AG09319 (cell line): Measurements from ENCODE around the gene PCSK6.

Source experiments
- DNase-seq: peaks from one replicate; pipeline ENCODE4 v3.0.0-alpha.2; 2010; ENCODE audit warnings: low read depth; ENCODE audit errors: extremely low read depth
- TF ChIP-seq, protein P1 (sequence below): IDR thresholded peaks from 2 replicates; pipeline ENCODE4 v1.5.1; 2011; ENCODE audit warnings: low read depth, mild to moderate bottlenecking, inconsistent platforms, low read length, moderate library complexity

PCSK6 gene

DNA sequence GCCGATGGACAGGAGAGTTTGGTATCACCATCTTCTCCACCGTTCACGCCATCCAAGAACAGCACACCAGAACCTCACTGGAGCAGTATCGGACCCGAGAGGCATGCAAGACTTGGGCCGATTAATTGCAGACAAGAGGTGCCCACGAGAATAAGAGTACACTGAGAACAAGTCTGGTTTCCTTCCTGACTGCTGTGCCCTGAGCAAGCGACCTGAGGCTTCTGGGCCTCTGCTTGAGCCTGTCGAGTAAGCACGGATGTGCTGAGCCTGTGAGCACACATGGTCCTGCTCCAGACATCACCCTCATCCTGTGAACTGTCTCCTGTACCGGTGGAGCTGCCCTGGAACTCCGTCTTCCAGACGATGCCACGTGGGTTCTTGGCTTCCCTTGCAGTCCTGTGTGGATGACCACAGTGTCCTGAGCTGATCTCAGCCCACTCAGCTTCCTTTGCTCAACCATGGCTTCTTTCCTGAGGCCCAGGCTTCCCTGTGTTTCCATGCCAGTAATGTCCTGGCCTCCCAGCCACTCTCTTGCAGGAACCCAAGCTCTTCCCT lies 160.1 kb downstream of the PCSK6 start:
- DNase-seq: no peak
- TF ChIP-seq, protein P1, sequence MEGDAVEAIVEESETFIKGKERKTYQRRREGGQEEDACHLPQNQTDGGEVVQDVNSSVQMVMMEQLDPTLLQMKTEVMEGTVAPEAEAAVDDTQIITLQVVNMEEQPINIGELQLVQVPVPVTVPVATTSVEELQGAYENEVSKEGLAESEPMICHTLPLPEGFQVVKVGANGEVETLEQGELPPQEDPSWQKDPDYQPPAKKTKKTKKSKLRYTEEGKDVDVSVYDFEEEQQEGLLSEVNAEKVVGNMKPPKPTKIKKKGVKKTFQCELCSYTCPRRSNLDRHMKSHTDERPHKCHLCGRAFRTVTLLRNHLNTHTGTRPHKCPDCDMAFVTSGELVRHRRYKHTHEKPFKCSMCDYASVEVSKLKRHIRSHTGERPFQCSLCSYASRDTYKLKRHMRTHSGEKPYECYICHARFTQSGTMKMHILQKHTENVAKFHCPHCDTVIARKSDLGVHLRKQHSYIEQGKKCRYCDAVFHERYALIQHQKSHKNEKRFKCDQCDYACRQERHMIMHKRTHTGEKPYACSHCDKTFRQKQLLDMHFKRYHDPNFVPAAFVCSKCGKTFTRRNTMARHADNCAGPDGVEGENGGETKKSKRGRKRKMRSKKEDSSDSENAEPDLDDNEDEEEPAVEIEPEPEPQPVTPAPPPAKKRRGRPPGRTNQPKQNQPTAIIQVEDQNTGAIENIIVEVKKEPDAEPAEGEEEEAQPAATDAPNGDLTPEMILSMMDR: no peak

DNA sequence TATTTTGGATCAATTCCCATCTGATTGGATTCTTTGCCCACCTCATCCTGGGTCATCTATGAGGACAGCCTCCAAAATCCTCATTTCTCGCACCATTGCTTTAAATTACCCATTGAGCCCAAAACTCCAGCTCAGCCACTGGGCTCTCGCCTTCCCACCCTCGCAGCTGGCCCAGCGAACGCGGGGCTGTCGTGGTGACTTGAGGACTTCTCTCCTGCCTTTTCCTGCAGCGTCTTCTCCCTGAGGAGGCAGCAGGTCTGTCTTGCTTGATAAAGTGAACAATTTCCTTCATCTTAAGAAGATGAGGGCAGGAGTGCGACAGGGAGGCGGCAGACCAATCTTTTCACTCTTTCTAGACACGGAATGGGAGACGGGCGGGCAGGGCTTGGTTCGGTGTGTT lies 161.5 kb downstream of the PCSK6 start:
- TF ChIP-seq, protein P1: no peak
- DNase-seq: no peak

DNA sequence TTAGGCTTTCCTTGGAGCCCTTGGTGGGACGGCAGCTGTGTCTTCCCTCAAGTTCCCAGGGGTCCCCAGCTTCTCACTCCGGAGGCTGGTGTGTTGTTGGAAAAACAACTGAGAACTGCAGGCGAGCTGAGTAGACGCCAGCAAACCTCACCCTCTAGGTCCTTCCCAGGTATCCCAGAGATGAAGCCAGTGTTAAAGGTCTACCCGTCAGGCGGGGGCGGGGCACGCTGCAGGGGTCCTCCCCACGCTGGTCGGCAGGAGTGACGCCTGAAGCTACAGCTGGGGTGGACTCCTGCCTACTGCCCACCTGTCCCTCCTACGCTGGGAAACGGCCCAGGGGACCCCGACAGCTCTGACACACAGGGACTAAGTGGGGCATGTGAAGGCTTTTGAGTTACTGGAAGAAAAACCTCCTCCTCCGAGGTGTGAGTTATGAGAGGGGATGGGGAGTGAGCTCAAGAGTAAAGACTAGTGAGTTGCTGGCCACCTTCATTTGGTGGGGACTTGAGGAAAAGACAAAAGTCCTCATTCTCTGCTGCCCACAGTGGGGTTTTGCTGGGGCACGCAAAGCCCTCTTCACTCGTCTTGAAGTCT lies 162.3 kb downstream of the PCSK6 start:
- DNase-seq: no peak

GRCh38 chr15:101326462-101327146 lies 162.9 kb downstream of the PCSK6 start:
- DNase-seq: no peak
- TF ChIP-seq, protein P1: no peak

More for the DNA sequence above, 162.3 kb downstream of the PCSK6 start:
- TF ChIP-seq, protein P1: no peak

- TF ChIP-seq, protein P1: no peak
- no peak for DNase-seq
Observed at GRCh38 chr15:101326026-101326315, 163.5 kb downstream of the PCSK6 start.

DNA sequence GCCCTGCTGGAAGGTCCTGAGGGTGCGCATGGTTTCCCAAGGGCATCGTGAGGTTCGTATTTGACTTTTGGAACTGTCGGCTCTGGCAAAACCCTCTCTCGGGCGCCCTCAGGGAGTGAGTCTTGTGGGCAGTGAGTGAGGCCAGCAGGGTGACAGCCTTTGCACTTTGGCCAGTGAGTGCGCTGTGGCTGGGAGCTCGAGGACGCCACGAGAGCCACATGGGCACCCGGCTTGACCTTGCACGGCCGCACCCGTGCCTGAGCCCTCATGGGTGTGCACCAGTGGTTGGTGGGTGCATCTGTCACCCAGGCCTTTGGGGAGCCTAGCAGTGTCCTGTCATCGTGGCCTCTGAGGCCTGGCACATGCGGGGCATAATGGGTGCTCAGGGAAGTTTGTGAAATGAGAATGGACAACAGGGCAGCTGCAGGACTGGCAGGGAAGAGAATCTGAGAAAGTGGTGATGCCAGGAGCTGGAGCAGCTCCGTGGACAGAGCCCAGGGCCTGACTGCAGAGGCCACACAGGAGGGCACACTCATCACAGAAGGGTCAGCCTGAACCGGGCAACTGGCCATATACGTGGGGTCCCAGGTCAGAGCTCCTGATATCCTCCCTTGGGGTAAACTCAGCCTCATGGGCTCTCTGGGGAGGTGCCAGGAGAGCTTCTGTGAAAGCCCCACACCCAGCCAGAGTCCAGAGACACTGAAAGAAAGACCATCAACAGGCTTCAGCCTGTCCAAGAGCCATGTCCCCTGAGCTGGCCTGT lies 164.1 kb downstream of the PCSK6 start:
- TF ChIP-seq, protein P1: no peak

DNA sequence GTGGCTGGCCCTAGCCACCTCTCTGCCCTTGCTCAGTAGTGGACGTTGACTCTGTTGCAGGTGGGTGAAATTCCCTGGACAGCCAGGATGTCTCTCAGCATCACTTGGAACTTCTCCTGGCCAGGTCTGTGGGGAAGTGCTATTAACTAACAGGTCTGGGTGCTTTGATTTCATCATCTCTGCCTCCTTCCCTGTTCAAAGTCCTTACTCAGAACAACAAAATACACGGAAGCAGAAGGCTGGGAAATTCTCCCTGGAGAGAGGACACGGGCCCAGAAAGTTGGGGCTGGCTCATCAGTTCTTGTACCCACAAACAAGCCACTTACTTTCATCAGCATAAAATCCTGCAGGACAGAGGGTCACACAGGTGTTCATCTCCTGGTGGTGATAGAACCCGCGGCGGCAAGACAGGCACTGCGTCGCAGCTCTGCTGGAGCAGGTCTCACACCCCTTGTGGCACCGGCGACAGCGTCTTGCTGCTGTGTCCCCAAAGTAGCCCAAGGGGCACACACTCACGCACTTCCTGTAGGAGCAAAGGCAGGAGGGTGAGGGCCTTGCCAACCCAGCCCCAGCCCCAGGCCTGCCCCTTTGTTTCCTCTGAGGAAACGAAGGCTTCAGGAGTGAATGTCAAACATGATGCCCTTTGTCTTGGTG lies 164.9 kb downstream of the PCSK6 start:
- TF ChIP-seq, protein P1: no peak

More for the DNA sequence above, 164.1 kb downstream of the PCSK6 start:
- DNase-seq: no peak

More for the DNA sequence above, 164.9 kb downstream of the PCSK6 start:
- no peak for DNase-seq
